ENCODE data around the gene ASPHD2.

The ASPHD2 gene

GRCh38 chr22:26446808-26447515 is 17.9 kb downstream of the ASPHD2 start:
- DNase-seq (ENCODE audit: insufficient read length, low spot score) (no peak), FAIRE-seq (no peak)
- no peak for TF ChIP-seq POLR2A (IDR thresholded peaks at IDR 0.05; ENCODE audit: low read depth, low read length)

- no peak for FAIRE-seq
- no peak for TF ChIP-seq POLR2A (IDR thresholded peaks at IDR 0.05; ENCODE audit: low read depth, low read length)
- DNase-seq (ENCODE audit: insufficient read length, low spot score): no peak
These were observed 18.7 kb downstream of the ASPHD2 start for GRCh38 chr22:26447584-26448329.

DNA sequence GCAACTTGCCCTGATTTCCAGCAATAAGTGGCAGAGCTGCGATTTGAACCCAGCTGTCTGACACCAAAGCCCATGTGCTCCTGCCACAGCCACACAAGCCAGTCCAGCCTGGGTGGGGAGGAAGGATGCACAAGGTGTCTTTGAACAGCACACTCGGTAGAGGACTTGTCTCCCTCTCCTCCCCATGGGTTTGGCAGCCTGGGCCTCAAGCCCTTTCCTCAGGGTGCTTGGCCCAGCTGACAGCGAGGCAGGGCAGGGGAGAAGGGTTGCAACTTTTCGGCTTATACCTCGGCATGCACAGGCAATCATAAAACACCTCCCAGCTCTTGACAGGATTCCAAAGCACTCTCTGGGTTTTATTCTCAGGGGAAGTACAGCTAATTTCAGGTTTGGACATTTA is 19.3 kb downstream of the ASPHD2 start:
- no peak for FAIRE-seq
- no peak for TF ChIP-seq POLR2A (IDR thresholded peaks at IDR 0.05; ENCODE audit: low read depth, low read length)

GRCh38 chr22:26448941-26449340 is 19.9 kb downstream of the ASPHD2 start:
- TF ChIP-seq POLR2A (IDR thresholded peaks at IDR 0.05; ENCODE audit: low read depth, low read length): no peak
- FAIRE-seq (no peak), DNase-seq (ENCODE audit: insufficient read length, low spot score) (no peak)

More for the DNA sequence above, 19.3 kb downstream of the ASPHD2 start:
- no peak for DNase-seq (ENCODE audit: insufficient read length, low spot score)

DNA sequence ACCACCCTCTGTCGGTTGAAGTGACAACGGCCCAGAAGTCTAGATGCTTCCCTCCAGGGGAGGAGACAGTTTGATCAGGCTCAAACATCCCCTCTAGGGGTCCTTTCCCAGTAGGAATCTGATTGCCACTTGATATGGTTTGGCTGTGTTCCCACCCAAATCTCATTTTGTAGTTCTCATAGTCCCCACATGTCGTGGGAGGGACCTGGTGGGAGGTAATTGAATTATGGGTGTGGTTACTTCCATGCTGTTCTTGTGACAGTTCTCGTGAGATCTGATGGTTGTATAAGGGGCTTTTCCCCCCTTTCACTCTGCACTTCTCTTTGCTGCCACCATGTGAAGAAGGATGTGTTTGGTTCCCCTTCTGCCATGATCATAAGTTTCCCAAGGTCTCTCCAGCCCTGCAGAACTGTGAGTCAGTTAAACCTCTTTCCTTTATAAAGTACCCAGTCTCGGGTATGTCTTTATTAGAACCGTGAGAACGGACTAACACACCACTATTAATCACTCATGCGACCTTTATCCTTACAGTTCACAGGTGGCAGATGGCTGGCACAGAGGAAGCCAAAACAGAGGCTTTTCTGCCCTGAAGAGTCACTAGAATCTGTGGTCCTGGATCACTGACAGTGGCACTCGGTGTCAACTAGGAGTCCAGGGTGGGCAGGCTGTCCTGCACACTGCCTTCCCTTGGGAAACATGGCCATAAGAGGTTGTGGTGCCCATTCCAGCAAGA is 21.6 kb downstream of the ASPHD2 start:
- no peak for TF ChIP-seq POLR2A (IDR thresholded peaks at IDR 0.05; ENCODE audit: low read depth, low read length)
- FAIRE-seq: no peak

DNA sequence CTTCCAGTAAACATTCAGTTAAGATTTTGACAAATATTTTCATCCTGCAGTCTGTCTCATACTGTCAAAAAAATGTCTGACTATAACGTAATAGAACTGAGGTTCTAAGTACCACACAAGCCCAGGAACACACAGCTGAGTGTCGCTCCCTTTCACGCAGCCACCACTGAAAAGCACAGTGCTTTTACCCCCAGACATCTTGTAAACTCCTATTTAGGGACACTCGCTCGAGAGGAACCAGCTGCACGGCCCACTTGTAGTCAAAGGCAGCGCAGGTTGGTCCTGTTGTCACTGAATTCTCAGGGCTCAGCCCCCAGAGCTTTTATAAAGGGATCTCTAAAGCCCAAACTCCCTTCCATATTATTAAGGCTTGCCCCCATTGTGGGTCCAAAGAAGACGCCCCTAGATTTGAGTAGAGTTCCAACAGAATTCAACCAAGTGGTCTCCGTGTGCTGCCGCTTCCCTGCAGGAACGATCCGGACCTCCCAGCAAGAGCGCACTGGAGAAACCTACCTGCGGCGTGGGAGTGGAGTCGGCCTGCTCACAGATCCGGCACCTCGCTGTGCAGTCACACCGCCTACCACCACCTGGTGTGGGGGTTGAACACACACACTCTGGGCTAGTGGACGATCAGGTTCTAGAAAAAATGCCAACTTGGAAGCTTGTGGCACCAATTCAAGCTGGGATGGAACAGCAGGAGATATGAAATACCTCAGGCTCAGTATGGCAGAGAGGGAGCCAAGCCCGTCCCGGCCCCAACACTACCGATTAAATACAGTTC is 23.4 kb downstream of the ASPHD2 start:
- DNase-seq (ENCODE audit: insufficient read length, low spot score): no peak
- TF ChIP-seq POLR2A (IDR thresholded peaks at IDR 0.05; ENCODE audit: low read depth, low read length): no peak
- FAIRE-seq: no peak

More for the DNA sequence above, 21.6 kb downstream of the ASPHD2 start:
- no peak for DNase-seq (ENCODE audit: insufficient read length, low spot score)

DNA sequence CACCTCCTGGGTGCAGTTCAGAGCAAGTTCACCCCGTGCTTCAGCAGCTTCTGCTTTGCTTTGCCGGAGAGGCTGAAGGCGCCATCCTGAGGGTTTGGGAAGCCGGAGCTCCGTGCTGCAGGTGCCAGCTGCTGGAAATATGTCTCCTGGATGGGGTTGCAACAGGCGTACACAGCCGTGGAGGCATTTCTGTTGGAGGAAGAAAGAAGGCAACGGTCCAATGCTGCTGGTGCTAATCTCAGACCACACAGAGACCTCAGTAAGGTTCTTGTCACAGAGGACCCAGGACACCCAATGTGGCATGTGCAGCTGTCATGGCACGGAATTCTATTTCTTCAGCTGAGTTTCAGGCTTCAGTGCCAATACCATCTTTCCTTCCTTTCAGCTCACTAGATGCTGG is 24.2 kb downstream of the ASPHD2 start:
- no peak for DNase-seq (ENCODE audit: insufficient read length, low spot score)
- TF ChIP-seq POLR2A (IDR thresholded peaks at IDR 0.05; ENCODE audit: low read depth, low read length): no peak
- no peak for FAIRE-seq

DNA sequence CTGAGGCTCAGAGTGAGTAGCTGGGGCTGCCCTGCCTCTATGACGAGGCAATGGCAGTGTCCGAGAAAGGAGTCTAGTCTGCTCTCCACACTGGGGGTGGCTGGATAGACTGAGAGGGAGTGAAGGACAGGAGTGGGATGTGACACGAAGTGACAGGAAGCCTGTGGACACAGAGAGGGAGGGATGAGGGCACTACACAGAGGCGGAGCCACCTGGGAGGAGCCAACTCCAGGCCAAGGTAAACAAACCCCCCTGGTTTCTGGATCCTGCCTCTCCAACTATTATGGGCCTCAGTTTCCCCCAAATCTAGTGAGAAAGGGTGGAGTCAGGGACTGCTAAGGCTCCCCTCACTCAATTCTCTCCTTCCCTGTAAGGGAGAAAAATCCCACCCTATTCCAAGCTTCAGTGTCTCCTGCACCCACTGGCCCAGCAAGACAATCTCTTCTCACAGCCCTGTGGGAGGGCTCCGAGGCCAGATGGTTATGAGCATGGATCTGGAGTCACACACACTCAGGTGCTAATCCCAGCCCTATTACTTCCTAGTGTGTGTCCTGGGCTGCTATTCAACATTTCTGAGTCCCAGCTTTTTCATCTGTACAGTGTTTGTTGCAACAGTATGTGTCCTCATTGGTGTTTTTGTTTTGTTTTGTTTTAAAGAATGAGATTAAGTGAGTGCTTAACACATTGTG is 24.9 kb downstream of the ASPHD2 start:
- no peak for DNase-seq (ENCODE audit: insufficient read length, low spot score)
- no peak for FAIRE-seq
- TF ChIP-seq POLR2A (IDR thresholded peaks at IDR 0.05; ENCODE audit: low read depth, low read length): no peak

GRCh38 chr22:26457661-26458272 is 28.7 kb downstream of the ASPHD2 start:
- no peak for TF ChIP-seq POLR2A (IDR thresholded peaks at IDR 0.05; ENCODE audit: low read depth, low read length)
- DNase-seq (ENCODE audit: insufficient read length, low spot score): no peak
- no peak for FAIRE-seq

- DNase-seq (ENCODE audit: insufficient read length, low spot score): no peak
- no peak for FAIRE-seq
- TF ChIP-seq POLR2A (IDR thresholded peaks at IDR 0.05; ENCODE audit: low read depth, low read length): no peak
These were observed 31.1 kb downstream of the ASPHD2 start for GRCh38 chr22:26460202-26460601.

GRCh38 chr22:26461188-26461810 is 32.2 kb downstream of the ASPHD2 start:
- no peak for FAIRE-seq
- DNase-seq (ENCODE audit: insufficient read length, low spot score): no peak
- TF ChIP-seq POLR2A (IDR thresholded peaks at IDR 0.05; ENCODE audit: low read depth, low read length): no peak

GRCh38 chr22:26462051-26462450 is 33.0 kb downstream of the ASPHD2 start:
- DNase-seq (ENCODE audit: insufficient read length, low spot score) (no peak), FAIRE-seq (no peak)
- TF ChIP-seq POLR2A (IDR thresholded peaks at IDR 0.05; ENCODE audit: low read depth, low read length): no peak
